Measurements from ENCODE around the gene LILRA6. TPM values are rescaled to one million over a fixed set of nuclear protein-coding genes. Genes with fewer than 3 reads are reported as not detected.

Gene LILRA6
- total RNA-seq, 4 donors from 2014 or later, result 0.19 to 1.1 (median 0.52) TPM; not detected in 1

DNA sequence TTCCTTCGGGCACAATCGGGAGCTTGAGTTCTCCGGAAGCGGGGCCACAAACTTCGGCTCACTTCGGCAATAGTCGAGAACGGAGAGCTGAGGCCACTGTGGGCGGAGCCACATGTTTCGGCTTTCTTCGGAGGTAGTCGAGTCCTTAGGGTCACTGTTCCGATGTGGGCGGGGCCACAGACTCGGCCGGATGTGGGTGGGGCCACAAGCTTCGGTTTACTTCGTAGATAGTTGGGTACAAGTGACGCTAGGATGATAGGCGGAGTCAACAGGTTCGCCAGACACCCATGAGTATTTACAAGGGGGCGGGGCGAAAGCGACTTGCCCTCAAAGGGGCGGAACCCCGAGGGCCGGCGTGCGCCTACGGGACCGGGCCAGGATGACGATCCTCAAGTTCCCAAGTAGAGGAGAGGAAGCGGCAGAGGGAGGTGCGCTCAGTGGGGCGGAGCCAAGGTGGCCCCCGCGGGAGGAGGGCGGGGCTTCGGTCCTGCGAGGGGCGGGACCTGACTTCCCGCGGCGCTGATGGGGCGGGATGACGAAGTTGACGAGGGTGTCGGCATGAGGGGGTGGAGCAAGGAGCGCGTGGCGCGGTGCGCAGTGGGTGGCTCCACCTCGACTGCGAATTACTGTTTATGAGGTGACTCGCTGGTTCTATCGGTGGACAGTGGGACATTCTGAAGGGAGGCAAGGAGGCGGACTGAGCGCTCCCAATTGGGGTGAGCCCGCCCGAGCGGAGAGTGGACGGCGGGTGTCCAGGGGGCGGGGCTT lies 52.7 kb downstream of the LILRA6 start:
- intact Hi-C loops (cut with DNase I; ENCODE audit: low total_unique reads) (loop anchor here (1.0 kb wide), 6 partner anchors 20 to 259 kb away; partner anchors contain the start of genes CNOT3, LENG1, LENG8 and PRPF31), in situ Hi-C loops (cut with MboI; ENCODE audit: low sequenced_read_pairs in 4 of 4) (no loop called here)
- H3K27ac ChIP-seq, result peak overlapping the region; percentile 92 to 98 (median 95)
- ATAC-seq (peak; percentile 72 to 75), DNase-seq (peak; percentile 100)
- H3K36me3 ChIP-seq, result peaks cover 5 to 25% of the 10 kb centered on the region in 2 donors
- H3K27me3 ChIP-seq, result no peaks in the 10 kb centered on the region
- peaks cover 15 to 20% of the 10 kb centered on the region in 2 donors for H3K4me1 ChIP-seq
- TF ChIP-seq POLR2A (IDR thresholded peaks at IDR 0.05), result peak; percentile 58 to 72
- no peak for TF ChIP-seq CTCF (IDR thresholded peaks at IDR 0.05 in 4 of 5, conservative IDR thresholded peaks at IDR 0.05 in 1 of 5)
- no peaks in the 10 kb centered on the region for H3K9me3 ChIP-seq
- H3K4me3 ChIP-seq, result peak overlapping the region; percentile 72 to 95 (median 89)

DNA sequence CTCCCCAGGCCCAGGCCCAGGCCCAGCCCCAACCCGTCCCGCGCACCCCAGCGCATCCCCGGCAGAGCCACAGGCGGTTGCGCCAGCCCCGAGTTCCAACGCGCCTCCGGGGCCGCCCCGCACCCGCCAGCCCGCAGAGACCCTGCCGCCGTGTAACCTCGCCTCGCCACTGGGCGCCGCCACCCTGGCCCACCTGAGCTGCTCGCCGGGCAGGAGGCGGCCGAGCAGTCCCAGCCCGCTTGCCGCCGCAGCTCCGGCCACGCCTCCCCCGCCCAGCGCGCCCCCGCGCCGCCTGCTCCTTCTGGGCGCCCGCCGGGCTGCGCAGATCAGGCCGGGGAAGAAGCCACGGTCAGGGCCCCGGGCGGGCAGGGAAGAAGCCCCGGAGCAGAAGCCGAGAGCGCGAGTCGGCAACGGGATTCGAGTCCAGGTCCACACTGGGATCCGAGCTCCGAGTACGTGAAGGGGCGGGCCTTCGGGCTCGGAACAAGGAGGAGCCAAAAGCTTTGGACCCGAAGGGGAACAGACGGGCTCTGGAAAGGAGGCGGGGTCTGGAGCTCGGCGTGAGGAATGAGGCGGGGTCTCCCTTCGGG lies 53.4 kb downstream of the LILRA6 start, which contains the start of gene MBOAT7:
Gene MBOAT7, minus strand, starts transcription at position 436 of the 590 bp plus-strand sequence. CDS start 1,072 bp downstream, outside the sequence.
- intact Hi-C loops (cut with DNase I; ENCODE audit: low total_unique reads), result loop anchor here (1.0 kb wide), 3 partner anchors 30 to 52 kb away; partner anchors contain the start of genes CNOT3 and LENG1
- H3K9me3 ChIP-seq, result no peaks in the 10 kb centered on the region
- DNase-seq (no peak), ATAC-seq (peak; percentile 61 to 68)
- H3K4me3 ChIP-seq, result peak within 1 kb of the TSS; percentile 72 to 95 (median 89)
- in situ Hi-C loops (cut with MboI; ENCODE audit: low sequenced_read_pairs in 4 of 4), result no loop called here
- peaks cover 15 to 20% of the 10 kb centered on the region in 2 donors for H3K4me1 ChIP-seq
- peak within 1 kb of the TSS; percentile 92 to 98 (median 95) for H3K27ac ChIP-seq
- H3K27me3 ChIP-seq, result no peaks in the 10 kb centered on the region
- H3K36me3 ChIP-seq, result peaks cover 5 to 19% of the 10 kb centered on the region in 2 donors
- TF ChIP-seq POLR2A (IDR thresholded peaks at IDR 0.05) (peak; percentile 43 to 63), CTCF (IDR thresholded peaks at IDR 0.05 in 4 of 5, conservative IDR thresholded peaks at IDR 0.05 in 1 of 5) (peak in 3 of 5 experiments; percentile 28 to 54 (median 45))

- H3K4me3 ChIP-seq, result peak overlapping the region; percentile 72 to 95 (median 89)
- TF ChIP-seq CTCF (IDR thresholded peaks at IDR 0.05 in 4 of 5, conservative IDR thresholded peaks at IDR 0.05 in 1 of 5) (no peak), POLR2A (IDR thresholded peaks at IDR 0.05) (no peak)
- no peaks in the 10 kb centered on the region for H3K27me3 ChIP-seq
- peaks cover 15 to 20% of the 10 kb centered on the region in 2 donors for H3K4me1 ChIP-seq
- H3K27ac ChIP-seq, result peak overlapping the region; percentile 92 to 98 (median 95)
- DNase-seq (no peak), ATAC-seq (no peak)
- in situ Hi-C loops (cut with MboI; ENCODE audit: low sequenced_read_pairs in 4 of 4), result no loop called here
- intact Hi-C loops (cut with DNase I; ENCODE audit: low total_unique reads), result no loop called here
- H3K9me3 ChIP-seq, result no peaks in the 10 kb centered on the region
- H3K36me3 ChIP-seq, result peaks cover 0 to 10% of the 10 kb centered on the region in 2 donors
Measured at GRCh38 chr19:54188215-54188871, 54.2 kb downstream of the LILRA6 start.

DNA sequence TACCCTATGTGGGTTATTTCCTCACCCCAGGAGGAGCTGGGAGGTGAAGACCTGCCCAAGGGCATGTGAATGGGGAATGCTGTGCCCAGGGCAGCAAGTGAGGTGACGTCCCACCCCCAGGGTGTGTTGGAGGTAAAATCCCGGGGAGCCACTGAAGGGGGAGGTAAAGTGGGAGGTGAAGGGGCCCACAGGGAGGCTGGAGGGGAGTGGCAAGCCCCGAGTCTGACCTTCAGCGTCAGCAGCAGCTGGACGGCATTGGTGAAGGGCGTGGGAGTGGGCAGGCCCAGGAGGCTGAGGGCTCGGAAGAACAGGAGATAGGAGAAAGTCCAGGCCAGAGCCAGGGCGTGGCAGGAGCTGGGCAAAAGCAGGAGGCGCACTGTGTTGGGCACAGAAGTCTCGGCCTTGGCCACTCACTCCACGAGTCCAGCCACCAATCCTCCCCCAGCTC lies 55.6 kb downstream of the LILRA6 start:
- H3K9me3 ChIP-seq, result no peaks in the 10 kb centered on the region
- H3K4me3 ChIP-seq, result no peak overlapping the region
- no peaks in the 10 kb centered on the region for H3K36me3 ChIP-seq
- no peaks in the 10 kb centered on the region for H3K27me3 ChIP-seq
- ATAC-seq (no peak), DNase-seq (no peak)
- peaks cover 11 to 16% of the 10 kb centered on the region in 2 donors for H3K4me1 ChIP-seq
- no peak overlapping the region for H3K27ac ChIP-seq
- TF ChIP-seq POLR2A (IDR thresholded peaks at IDR 0.05) (no peak), CTCF (IDR thresholded peaks at IDR 0.05 in 4 of 5, conservative IDR thresholded peaks at IDR 0.05 in 1 of 5) (no peak)
- in situ Hi-C loops (cut with MboI; ENCODE audit: low sequenced_read_pairs in 4 of 4) (no loop called here), intact Hi-C loops (cut with DNase I; ENCODE audit: low total_unique reads) (no loop called here)

Small RNA genes lying within 50 kb of the gene (microRNA-seq; reads per million reads assigned to microRNA genes)
- gene MIR4752 (ENCODE audit: borderline replicate concordance in 2 of 2), result 0 reads per million in 2 donors

Other genes starting within 250 kb of the LILRA6 start
- gene VSTM1, start 178.9 kb downstream of the LILRA6 start, total RNA-seq, result not detected
- not detected for gene TARM1, start 161.4 kb downstream of the LILRA6 start, total RNA-seq
- gene OSCAR, start 142.0 kb downstream of the LILRA6 start, total RNA-seq, result 1 to 10 TPM in 1 of 4 donors, under 1 TPM in 2, not detected in 1; 0.29 to 3.0 (median 0.69) TPM
- 10 to 100 TPM; 29.5 to 84.9 (median 60.6) TPM for gene NDUFA3, start 139.9 kb downstream of the LILRA6 start, total RNA-seq
- gene TFPT, start 127.1 kb downstream of the LILRA6 start, total RNA-seq, result 10 to 100 TPM in 3 of 4 donors, 1 to 10 TPM in 1; 7.5 to 18.1 (median 17.5) TPM
- 10 to 100 TPM; 26.6 to 39.4 (median 37.2) TPM for gene PRPF31, start 127.0 kb downstream of the LILRA6 start, total RNA-seq
- 10 to 100 TPM in 2 of 4 donors, 1 to 10 TPM in 2; 5.1 to 14.0 (median 10.2) TPM for gene CNOT3, start 105.0 kb downstream of the LILRA6 start, total RNA-seq
- 10 to 100 TPM in 3 of 4 donors, 1 to 10 TPM in 1; 6.5 to 14.2 (median 11.9) TPM for gene LENG1, start 83.1 kb downstream of the LILRA6 start, total RNA-seq
- gene TMC4, start 69.6 kb downstream of the LILRA6 start, total RNA-seq, result 1 to 10 TPM in 1 of 4 donors, under 1 TPM in 1, not detected in 2; 0.87 to 1.6 TPM
- 10 to 100 TPM; 11.6 to 36.4 (median 19.3) TPM for gene MBOAT7, start 53.2 kb downstream of the LILRA6 start, total RNA-seq
- 10 to 100 TPM; 40.9 to 48.9 (median 43.9) TPM for gene TSEN34, start 51.5 kb downstream of the LILRA6 start, total RNA-seq
- gene RPS9, start 41.9 kb downstream of the LILRA6 start, total RNA-seq, result 1,000 to 10,000 TPM; 1,002 to 1,381 (median 1,253) TPM
- 1 to 10 TPM in 2 of 4 donors, under 1 TPM in 1, not detected in 1; 0.51 to 7.1 (median 3.6) TPM for gene LILRB3, start 19.8 kb downstream of the LILRA6 start, total RNA-seq
- gene LILRB5, start 14.5 kb upstream of the LILRA6 start, total RNA-seq, result 1 to 10 TPM in 3 of 4 donors, under 1 TPM in 1; 0.70 to 5.9 (median 3.3) TPM
- 1 to 10 TPM in 3 of 4 donors, under 1 TPM in 1; 0.61 to 1.3 (median 1.2) TPM for gene LILRB2, start 38.3 kb upstream of the LILRA6 start, total RNA-seq
- gene LILRA5, start 70.4 kb upstream of the LILRA6 start, total RNA-seq, result 1 to 10 TPM in 2 of 4 donors, under 1 TPM in 1, not detected in 1; 0.98 to 2.4 (median 1.1) TPM
- not detected for gene LILRA4, start 96.4 kb upstream of the LILRA6 start, total RNA-seq
- gene LAIR1, start 122.1 kb upstream of the LILRA6 start, total RNA-seq, result 1 to 10 TPM in 3 of 4 donors, under 1 TPM in 1; 0.12 to 3.5 (median 2.9) TPM
- gene TTYH1, start 172.7 kb upstream of the LILRA6 start, total RNA-seq, result under 1 TPM in 1 of 4 donors, not detected in 3; 0.41 TPM
- gene LENG8, start 206.4 kb upstream of the LILRA6 start, total RNA-seq, result 10 to 100 TPM in 3 of 4 donors, 1 to 10 TPM in 1; 9.9 to 49.5 (median 15.5) TPM
- 1 to 10 TPM; 1.5 to 4.9 (median 3.4) TPM for gene LENG9, start 221.0 kb upstream of the LILRA6 start, total RNA-seq
- 1 to 10 TPM in 2 of 4 donors, under 1 TPM in 1, not detected in 1; 0.83 to 4.6 (median 4.2) TPM for gene CDC42EP5, start 230.5 kb upstream of the LILRA6 start, total RNA-seq